ENCODE data around the gene OPN3. TPM values are rescaled to one million over a fixed set of nuclear protein-coding genes. Genes with fewer than 3 reads are reported as not detected.

OPN3 gene
- total RNA-seq, 2 experiments from 2014 or later, result 10.7 to 18.9 TPM

- Histone ChIP-seq H3K79me2 (ENCODE audit: insufficient read depth, low read depth, low read length) (no peaks in the 10 kb centered on the region), H3K4me3 (ENCODE audit: low read depth, low read length, poor library complexity, severe bottlenecking) (no peak overlapping the region), H3K4me2 (ENCODE audit: low read length) (no peak overlapping the region), H3K9me3 (ENCODE audit: low read length) (no peaks in the 10 kb centered on the region), H3K9me2 (ENCODE audit: insufficient read depth, low read length) (no peaks in the 10 kb centered on the region), H3K4me1 (ENCODE audit: insufficient read depth, low read length, poor library complexity, severe bottlenecking) (no peaks in the 10 kb centered on the region), H3K27ac (ENCODE audit: low read depth, low read length, poor library complexity, severe bottlenecking) (no peak overlapping the region), H4K20me1 (ENCODE audit: insufficient read depth, low read length) (no peaks in the 10 kb centered on the region), H2AFZ (ENCODE audit: low read length) (no peak overlapping the region), H3K36me3 (ENCODE audit: insufficient read depth, low read length) (no peaks in the 10 kb centered on the region)
- no peak for DNase-seq (ENCODE audit: low spot score)
- TF ChIP-seq CTCF (conservative IDR thresholded peaks at IDR 0.05; ENCODE audit: low read length), result no peak
- TF ChIP-seq EZH2phosphoT487 (IDR thresholded peaks at IDR 0.05; ENCODE audit: borderline replicate concordance, low read depth, low read length), result no peak
- CTCF ChIA-PET (ENCODE audit: unreplicated experiment), result no interaction called here
- no TSS peak for BruUV-seq (replicated peaks)
- intact Hi-C loops (cut with micrococcal nuclease; ENCODE audit: unreplicated experiment), result no loop called here
- POLR2A ChIA-PET, result interaction anchor here (0.6 to 1.4 kb wide), 7 partner anchors 10 to 1726 kb away, joined by 3 to 5 read pairs (median 4); no protein-coding TSS in a partner anchor
Observed at GRCh38 chr1:241658081-241658793, 18.1 kb upstream of the OPN3 start.

- no peaks in the 10 kb centered on the region for H3K9me3 ChIP-seq (ENCODE audit: low read length)
- POLR2A ChIA-PET, result interaction anchor here (0.7 to 2.3 kb wide), 6 partner anchors 10 to 22 kb away, joined by 3 to 7 read pairs (median 3); no protein-coding TSS in a partner anchor
- no peak overlapping the region for H3K27ac ChIP-seq (ENCODE audit: low read depth, low read length, poor library complexity, severe bottlenecking)
- no peaks in the 10 kb centered on the region for H4K20me1 ChIP-seq (ENCODE audit: insufficient read depth, low read length)
- BruUV-seq (replicated peaks), result no TSS peak
- no peaks in the 10 kb centered on the region for H3K9me2 ChIP-seq (ENCODE audit: insufficient read depth, low read length)
- CTCF ChIA-PET (ENCODE audit: unreplicated experiment), result no interaction called here
- TF ChIP-seq CTCF (conservative IDR thresholded peaks at IDR 0.05; ENCODE audit: low read length) (no peak), EZH2phosphoT487 (IDR thresholded peaks at IDR 0.05; ENCODE audit: borderline replicate concordance, low read depth, low read length) (no peak)
- H3K4me1 ChIP-seq (ENCODE audit: insufficient read depth, low read length, poor library complexity, severe bottlenecking), result no peaks in the 10 kb centered on the region
- H2AFZ ChIP-seq (ENCODE audit: low read length), result no peak overlapping the region
- H3K4me3 ChIP-seq (ENCODE audit: low read depth, low read length, poor library complexity, severe bottlenecking), result no peak overlapping the region
- no peak for DNase-seq (ENCODE audit: low spot score)
- no peak overlapping the region for H3K4me2 ChIP-seq (ENCODE audit: low read length)
- H3K79me2 ChIP-seq (ENCODE audit: insufficient read depth, low read depth, low read length), result no peaks in the 10 kb centered on the region
- H3K36me3 ChIP-seq (ENCODE audit: insufficient read depth, low read length), result no peaks in the 10 kb centered on the region
- intact Hi-C loops (cut with micrococcal nuclease; ENCODE audit: unreplicated experiment), result loop anchor here (5.0 kb wide), 1 partner anchor 48 kb away; no protein-coding TSS in a partner anchor
Observed at GRCh38 chr1:241654641-241655040, 14.5 kb upstream of the OPN3 start.

DNA sequence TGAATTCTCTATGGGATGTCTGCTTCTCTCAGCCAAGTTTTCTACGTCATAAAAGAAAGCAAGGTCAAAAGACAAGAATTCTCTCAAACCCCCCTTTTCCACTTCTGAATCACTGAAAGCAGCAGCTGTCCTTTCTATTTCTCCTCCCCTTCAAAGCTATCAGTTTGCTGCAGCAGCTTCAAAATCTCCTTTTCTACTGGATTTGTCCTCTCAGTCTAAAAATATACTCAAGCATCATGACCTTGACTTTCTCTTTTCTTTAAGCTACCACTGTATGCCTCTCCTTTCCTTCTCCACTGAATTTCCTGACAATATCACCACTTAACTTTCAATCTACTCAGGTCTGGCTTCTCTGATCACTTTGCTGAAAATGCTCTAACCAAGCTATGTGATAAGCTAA, 13.8 kb upstream of the OPN3 start:
- Histone ChIP-seq H3K4me2 (ENCODE audit: low read length) (no peak overlapping the region), H3K27ac (ENCODE audit: low read depth, low read length, poor library complexity, severe bottlenecking) (no peak overlapping the region), H4K20me1 (ENCODE audit: insufficient read depth, low read length) (no peaks in the 10 kb centered on the region), H3K9me2 (ENCODE audit: insufficient read depth, low read length) (no peaks in the 10 kb centered on the region), H3K36me3 (ENCODE audit: insufficient read depth, low read length) (no peaks in the 10 kb centered on the region), H3K79me2 (ENCODE audit: insufficient read depth, low read depth, low read length) (no peaks in the 10 kb centered on the region), H3K4me1 (ENCODE audit: insufficient read depth, low read length, poor library complexity, severe bottlenecking) (no peaks in the 10 kb centered on the region), H3K4me3 (ENCODE audit: low read depth, low read length, poor library complexity, severe bottlenecking) (no peak overlapping the region), H2AFZ (ENCODE audit: low read length) (no peak overlapping the region), H3K9me3 (ENCODE audit: low read length) (no peaks in the 10 kb centered on the region)
- no TSS peak for BruUV-seq (replicated peaks)
- CTCF ChIA-PET (ENCODE audit: unreplicated experiment), result no interaction called here
- TF ChIP-seq EZH2phosphoT487 (IDR thresholded peaks at IDR 0.05; ENCODE audit: borderline replicate concordance, low read depth, low read length) (no peak), CTCF (conservative IDR thresholded peaks at IDR 0.05; ENCODE audit: low read length) (no peak)
- no peak for DNase-seq (ENCODE audit: low spot score)
- POLR2A ChIA-PET, result interaction anchor here (0.7 to 2.3 kb wide), 7 partner anchors 9 to 43 kb away, joined by 3 to 7 read pairs (median 3); no protein-coding TSS in a partner anchor
- intact Hi-C loops (cut with micrococcal nuclease; ENCODE audit: unreplicated experiment), result loop anchor here (5.0 kb wide), 1 partner anchor 48 kb away; no protein-coding TSS in a partner anchor
